Duodenal mucosa (tissue), 2 donors: ENCODE measurements around the gene SLMAP.

Experiments
- H3K27ac ChIP-seq: one replicate; pipeline ENCODE4 v1.7.0; 2013; ENCODE audit warnings: low read depth, low read length
- H3K27me3 ChIP-seq, 2 donors: one replicate each; pipeline ENCODE4 v1.7.0; 2013; ENCODE audit warnings: low read length in 2 of 2, control low read depth in 1 of 2; ENCODE audit not compliant: insufficient read depth in 2 of 2, control insufficient read depth in 1 of 2
- H3K36me3 ChIP-seq, 2 donors: one replicate each; pipeline ENCODE4 v1.7.0; 2013; ENCODE audit warnings: low read length in 2 of 2, control low read depth in 1 of 2; ENCODE audit not compliant: insufficient read depth in 2 of 2, control insufficient read depth in 1 of 2
- H3K4me1 ChIP-seq, 2 donors: one replicate each; pipeline ENCODE4 v1.7.0; 2013; ENCODE audit warnings: low read length in 2 of 2, control low read depth in 1 of 2; ENCODE audit not compliant: insufficient read depth in 2 of 2, control insufficient read depth in 1 of 2
- H3K4me3 ChIP-seq, 2 donors: one replicate each; pipeline ENCODE4 v1.7.0; 2013; ENCODE audit warnings: low read length in 2 of 2, low read depth in 1 of 2
- H3K9ac ChIP-seq, 2 donors: one replicate each; pipeline ENCODE4 v1.7.0; 2013; ENCODE audit warnings: low read length in 2 of 2, low read depth in 1 of 2
- H3K9me3 ChIP-seq, 2 donors: one replicate each; pipeline ENCODE4 v1.7.0; 2013; ENCODE audit warnings: low read length in 2 of 2, control low read depth in 1 of 2; ENCODE audit not compliant: control insufficient read depth in 1 of 2

The SLMAP gene

DNA sequence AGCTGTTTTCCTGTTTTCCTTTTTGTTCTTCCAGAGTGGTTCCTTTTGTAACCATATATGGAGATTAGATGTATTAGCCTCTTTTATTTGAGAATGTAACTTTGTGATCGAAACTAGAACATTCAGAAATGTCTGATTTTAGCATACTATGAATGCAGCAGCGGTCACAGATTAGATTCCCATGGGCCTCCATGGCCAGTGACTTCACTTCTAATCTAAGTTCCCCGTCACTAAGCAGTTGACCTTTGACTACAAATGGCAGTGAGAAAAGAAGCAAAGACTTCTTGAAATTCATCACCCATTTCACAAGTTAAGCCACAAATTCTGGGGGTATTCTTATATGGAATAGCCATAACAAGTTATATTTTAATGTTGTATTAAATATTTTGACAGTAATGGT is 137.6 kb downstream of the SLMAP start:
- H3K4me3 ChIP-seq: no peak overlapping the region
- no peak overlapping the region for H3K9ac ChIP-seq
- no peaks in the 10 kb centered on the region for H3K27me3 ChIP-seq
- no peaks in the 10 kb centered on the region for H3K4me1 ChIP-seq
- H3K36me3 ChIP-seq: peaks cover 4 to 7% of the 10 kb centered on the region in 2 donors
- H3K27ac ChIP-seq: no peak overlapping the region
- no peaks in the 10 kb centered on the region for H3K9me3 ChIP-seq

DNA sequence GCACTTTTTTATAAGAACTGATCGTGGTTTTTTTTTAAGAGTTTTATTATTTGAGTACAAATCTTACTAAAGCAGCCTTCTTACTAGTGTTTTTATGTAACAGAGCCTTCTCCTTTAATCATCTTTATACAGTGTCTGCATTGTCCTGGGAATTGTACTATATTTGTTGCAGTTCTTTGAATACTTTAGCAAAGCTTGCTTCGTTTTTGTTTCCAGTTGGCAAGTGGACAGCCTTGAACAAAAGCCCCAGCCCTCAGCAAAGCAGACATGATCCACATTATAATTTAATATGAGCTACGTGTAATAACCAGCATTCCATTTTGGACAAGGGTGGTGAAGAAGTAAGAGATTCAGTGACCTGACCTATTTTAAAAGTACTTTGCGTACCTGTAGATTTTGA is 139.9 kb downstream of the SLMAP start:
- no peak overlapping the region for H3K9ac ChIP-seq
- H3K4me3 ChIP-seq: no peak overlapping the region
- H3K36me3 ChIP-seq: peaks cover 4 to 11% of the 10 kb centered on the region in 2 donors
- H3K4me1 ChIP-seq: no peaks in the 10 kb centered on the region
- H3K9me3 ChIP-seq: no peaks in the 10 kb centered on the region
- no peaks in the 10 kb centered on the region for H3K27me3 ChIP-seq
- no peak overlapping the region for H3K27ac ChIP-seq

DNA sequence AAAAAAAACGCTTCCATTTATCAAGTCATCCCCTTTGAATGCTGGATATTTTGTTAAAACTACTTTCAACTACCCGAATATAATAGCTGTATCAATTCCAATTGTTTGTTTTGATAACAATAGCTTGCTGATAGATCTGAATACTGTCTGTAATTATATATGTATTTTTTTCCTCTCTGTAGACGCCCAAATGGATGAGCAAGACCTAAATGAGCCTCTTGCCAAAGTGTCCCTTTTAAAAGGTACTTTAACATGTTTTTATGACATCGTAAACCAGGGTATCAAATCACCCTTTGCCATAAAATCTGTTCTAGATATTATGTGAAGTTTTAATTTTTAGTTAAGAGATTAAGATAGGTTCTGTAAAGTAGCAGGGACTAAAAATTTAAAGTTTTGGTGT is 140.6 kb downstream of the SLMAP start:
- Histone ChIP-seq H3K4me1 (no peaks in the 10 kb centered on the region), H3K9ac (no peak overlapping the region), H3K36me3 (peaks cover 4 to 15% of the 10 kb centered on the region in 2 donors), H3K9me3 (no peaks in the 10 kb centered on the region), H3K27ac (no peak overlapping the region), H3K27me3 (no peaks in the 10 kb centered on the region), H3K4me3 (no peak overlapping the region)

DNA sequence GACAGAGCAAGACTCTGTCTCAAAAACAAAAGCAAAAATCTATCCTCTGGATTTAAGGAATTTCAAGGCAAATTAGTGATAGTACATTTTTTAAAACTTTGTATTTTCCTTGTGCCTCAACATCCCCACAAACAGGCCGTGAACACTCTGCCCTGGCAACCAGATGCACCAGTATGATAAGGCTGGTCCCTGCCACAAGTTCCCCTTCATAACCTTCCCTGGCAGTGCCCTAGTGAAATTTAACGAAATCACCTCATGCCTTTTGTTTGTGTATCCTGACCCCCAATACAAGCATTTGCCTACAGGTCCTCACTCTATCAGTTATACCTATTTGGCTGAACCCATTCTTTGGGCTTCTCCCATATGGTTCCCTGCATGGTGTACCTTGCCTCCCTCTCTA is 144.7 kb downstream of the SLMAP start:
- Histone ChIP-seq H3K9me3 (no peaks in the 10 kb centered on the region), H3K4me3 (no peak overlapping the region), H3K27me3 (no peaks in the 10 kb centered on the region), H3K4me1 (no peaks in the 10 kb centered on the region), H3K9ac (no peak overlapping the region), H3K36me3 (peaks cover 4 to 24% of the 10 kb centered on the region in 2 donors), H3K27ac (no peak overlapping the region)

DNA sequence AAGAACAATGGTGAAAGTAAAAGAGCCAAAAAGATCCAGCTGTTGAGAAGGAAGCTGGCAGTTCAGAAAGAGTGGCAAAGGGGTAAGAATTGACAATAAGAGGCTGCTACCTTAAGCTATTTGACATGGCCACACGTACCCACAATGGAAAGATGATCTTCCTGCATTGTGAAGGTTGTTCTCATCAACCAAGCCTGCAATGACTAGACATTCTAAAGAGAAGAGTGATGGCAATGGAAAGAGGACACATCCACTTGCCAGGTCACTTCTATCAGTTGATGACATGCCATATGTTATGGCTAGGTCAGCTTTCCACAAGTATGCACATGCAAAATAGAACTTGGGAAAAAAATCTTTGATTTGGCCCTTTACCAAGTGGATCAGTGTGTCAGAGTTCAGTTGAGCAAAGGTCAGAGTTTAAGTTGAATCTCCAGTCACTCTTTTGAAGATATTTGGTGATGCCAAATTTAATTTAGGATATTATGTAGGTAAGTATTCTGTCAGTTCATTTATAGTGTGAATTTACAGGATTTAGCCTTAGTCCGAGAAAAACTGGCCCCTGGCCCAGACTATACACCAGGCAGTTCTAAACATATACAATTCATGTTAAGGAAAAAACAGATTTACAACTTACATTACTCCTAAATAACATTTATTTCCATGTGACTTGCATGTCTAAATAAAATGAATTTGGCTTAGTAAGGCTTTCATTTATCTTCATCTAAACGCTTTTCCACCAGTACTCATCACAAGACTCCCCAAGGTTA is 147.2 kb downstream of the SLMAP start:
- H3K9me3 ChIP-seq: no peaks in the 10 kb centered on the region
- no peaks in the 10 kb centered on the region for H3K4me1 ChIP-seq
- no peak overlapping the region for H3K27ac ChIP-seq
- no peak overlapping the region for H3K4me3 ChIP-seq
- H3K9ac ChIP-seq: no peak overlapping the region
- no peaks in the 10 kb centered on the region for H3K27me3 ChIP-seq
- peaks cover 3 to 24% of the 10 kb centered on the region in 2 donors for H3K36me3 ChIP-seq

DNA sequence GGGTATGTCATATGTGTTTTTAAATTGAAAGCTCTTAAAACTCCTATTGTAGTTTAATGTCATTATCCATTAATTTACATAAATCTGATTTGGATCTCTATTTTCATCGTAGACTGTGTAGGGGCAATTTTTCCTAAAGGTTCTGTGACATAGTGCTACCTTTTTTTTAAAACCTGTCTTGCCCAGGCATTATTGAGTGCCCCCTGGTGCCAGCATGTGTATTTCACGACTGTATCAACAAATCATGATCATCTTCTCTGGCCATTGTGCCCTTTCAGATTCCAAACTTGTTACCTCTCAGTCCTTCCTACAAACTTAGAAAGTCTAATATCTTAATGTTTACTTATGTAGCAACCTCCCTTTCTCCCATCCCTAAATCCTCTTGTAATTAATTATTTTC is 154.9 kb downstream of the SLMAP start:
- no peaks in the 10 kb centered on the region for H3K9me3 ChIP-seq
- H3K4me1 ChIP-seq: no peaks in the 10 kb centered on the region
- H3K4me3 ChIP-seq: no peak overlapping the region
- H3K27ac ChIP-seq: no peak overlapping the region
- H3K27me3 ChIP-seq: no peaks in the 10 kb centered on the region
- H3K9ac ChIP-seq: no peak overlapping the region
- peaks cover 3 to 42% of the 10 kb centered on the region in 2 donors for H3K36me3 ChIP-seq

DNA sequence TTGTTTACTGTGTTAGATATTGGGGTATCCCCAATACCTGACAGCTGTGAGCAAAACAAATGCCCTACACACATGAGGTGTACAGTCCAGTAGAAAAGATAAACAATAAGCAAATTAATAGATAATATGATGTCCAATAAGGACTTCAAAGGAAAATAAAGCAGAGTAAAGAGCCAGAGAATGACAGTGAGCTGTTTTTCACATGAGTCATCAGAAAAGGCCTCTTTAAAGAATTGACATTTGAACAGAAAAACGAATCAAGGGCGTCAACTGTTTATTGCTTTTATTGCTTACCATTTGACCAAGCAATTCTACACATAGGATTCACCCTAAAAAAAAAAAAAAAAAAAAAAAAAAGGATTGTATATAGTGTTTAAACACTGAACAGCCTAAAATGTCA is 155.5 kb downstream of the SLMAP start:
- no peak overlapping the region for H3K4me3 ChIP-seq
- peaks cover 3 to 48% of the 10 kb centered on the region in 2 donors for H3K36me3 ChIP-seq
- H3K9me3 ChIP-seq: no peaks in the 10 kb centered on the region
- no peaks in the 10 kb centered on the region for H3K27me3 ChIP-seq
- H3K4me1 ChIP-seq: no peaks in the 10 kb centered on the region
- no peak overlapping the region for H3K27ac ChIP-seq
- no peak overlapping the region for H3K9ac ChIP-seq

DNA sequence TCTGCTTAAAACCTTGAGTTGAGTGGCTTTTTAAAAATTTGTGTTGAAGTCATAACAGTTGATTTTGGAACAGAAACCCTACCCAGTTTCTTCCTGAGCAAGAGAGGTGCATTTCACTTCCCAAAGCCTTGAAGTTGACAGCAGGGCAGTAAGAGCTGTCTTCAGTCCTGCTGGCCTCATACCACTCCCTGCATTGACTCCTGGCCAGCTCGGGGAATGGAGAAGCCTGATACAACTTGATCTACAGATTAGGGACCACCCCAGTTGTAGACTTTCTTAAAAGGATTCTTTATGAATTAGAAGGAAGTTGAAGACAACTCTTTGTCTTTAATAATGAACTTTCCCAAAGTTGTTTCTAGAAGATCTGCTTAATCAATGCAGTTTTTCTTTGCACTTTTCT is 161.5 kb downstream of the SLMAP start:
- H3K36me3 ChIP-seq: peaks cover 8 to 58% of the 10 kb centered on the region in 2 donors
- no peak overlapping the region for H3K27ac ChIP-seq
- H3K9me3 ChIP-seq: no peaks in the 10 kb centered on the region
- H3K9ac ChIP-seq: no peak overlapping the region
- no peak overlapping the region for H3K4me3 ChIP-seq
- H3K27me3 ChIP-seq: no peaks in the 10 kb centered on the region
- no peaks in the 10 kb centered on the region for H3K4me1 ChIP-seq

DNA sequence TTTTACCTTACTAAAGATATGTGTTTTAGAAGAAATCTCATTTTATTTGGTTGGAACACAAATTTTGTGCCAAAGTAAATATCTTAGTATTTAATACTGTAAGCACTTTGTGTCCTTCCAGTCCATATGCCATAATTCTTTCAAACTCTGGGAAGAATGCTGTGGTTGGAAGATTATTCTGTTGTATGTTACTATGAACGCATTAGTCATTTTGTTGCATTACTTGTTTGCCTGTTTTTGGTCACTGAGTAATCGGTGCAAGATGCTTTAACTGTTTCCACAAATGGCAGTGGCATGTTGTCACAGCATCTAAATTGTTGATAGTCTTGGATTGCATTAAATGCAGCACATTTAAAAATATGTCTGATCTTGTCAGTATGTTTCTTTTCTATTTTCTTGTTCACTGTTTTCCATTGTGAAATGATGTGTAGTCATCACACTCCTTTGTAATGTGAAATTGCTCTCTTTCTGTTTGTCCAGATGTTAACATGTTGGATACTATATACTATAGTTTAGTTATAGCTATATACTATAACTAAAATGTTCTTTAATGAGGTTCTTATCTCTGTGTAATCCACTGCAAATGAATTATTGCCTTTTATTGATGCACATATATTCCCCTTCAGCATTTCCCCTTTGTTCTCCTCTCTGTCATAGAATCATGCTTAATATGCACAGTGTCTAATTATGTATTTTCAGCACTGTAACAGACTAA is 162.2 kb downstream of the SLMAP start:
- H3K4me1 ChIP-seq: no peaks in the 10 kb centered on the region
- H3K36me3 ChIP-seq: peaks cover 14 to 62% of the 10 kb centered on the region in 2 donors
- no peak overlapping the region for H3K27ac ChIP-seq
- no peak overlapping the region for H3K4me3 ChIP-seq
- H3K27me3 ChIP-seq: no peaks in the 10 kb centered on the region
- no peaks in the 10 kb centered on the region for H3K9me3 ChIP-seq
- H3K9ac ChIP-seq: no peak overlapping the region

DNA sequence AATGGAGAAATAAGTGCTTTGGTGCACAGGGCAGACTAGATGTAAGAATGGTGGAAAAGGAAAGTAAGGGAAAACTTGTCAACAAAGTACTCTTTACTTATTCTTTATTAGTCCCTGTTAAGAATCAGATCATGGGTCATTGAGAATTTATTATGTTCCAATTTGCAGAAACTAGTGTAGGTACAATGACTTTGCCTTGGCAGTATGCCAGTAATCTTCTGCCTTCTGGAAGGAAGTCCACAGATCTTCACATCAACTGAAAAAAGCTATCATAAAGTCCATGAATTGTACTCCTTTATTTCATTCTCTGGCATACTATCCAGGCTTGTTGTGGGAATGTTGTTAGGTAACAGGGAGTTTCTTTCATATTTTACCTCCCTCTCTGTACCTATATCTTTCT is 163.9 kb downstream of the SLMAP start:
- Histone ChIP-seq H3K36me3 (peaks cover 19 to 60% of the 10 kb centered on the region in 2 donors), H3K27ac (no peak overlapping the region), H3K27me3 (no peaks in the 10 kb centered on the region), H3K4me1 (no peaks in the 10 kb centered on the region), H3K9ac (no peak overlapping the region), H3K9me3 (no peaks in the 10 kb centered on the region), H3K4me3 (no peak overlapping the region)
